ENCODE results near the gene VWA2.

DNA sequence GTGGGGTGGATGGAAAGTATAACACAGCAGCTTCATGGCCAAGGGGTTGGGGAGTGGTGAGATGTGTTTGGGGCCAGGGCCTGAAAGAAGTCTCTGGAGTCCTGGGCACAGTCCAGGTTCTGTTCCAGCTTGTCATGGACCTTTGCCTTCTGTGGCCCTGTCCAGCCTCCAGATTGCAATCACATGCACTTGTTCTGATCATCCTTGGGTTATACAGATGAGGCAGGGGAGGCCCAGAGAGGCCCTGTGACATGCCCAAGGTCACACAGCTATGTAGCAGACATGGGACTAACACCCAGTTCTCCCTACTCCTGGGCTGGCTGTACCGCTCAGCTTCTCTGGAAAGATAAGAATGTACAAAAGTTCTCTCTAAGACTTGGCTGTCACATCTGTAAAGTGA, 11.7 kb downstream of the VWA2 start:
- TF ChIP-seq, protein P1, sequence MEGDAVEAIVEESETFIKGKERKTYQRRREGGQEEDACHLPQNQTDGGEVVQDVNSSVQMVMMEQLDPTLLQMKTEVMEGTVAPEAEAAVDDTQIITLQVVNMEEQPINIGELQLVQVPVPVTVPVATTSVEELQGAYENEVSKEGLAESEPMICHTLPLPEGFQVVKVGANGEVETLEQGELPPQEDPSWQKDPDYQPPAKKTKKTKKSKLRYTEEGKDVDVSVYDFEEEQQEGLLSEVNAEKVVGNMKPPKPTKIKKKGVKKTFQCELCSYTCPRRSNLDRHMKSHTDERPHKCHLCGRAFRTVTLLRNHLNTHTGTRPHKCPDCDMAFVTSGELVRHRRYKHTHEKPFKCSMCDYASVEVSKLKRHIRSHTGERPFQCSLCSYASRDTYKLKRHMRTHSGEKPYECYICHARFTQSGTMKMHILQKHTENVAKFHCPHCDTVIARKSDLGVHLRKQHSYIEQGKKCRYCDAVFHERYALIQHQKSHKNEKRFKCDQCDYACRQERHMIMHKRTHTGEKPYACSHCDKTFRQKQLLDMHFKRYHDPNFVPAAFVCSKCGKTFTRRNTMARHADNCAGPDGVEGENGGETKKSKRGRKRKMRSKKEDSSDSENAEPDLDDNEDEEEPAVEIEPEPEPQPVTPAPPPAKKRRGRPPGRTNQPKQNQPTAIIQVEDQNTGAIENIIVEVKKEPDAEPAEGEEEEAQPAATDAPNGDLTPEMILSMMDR (conservative IDR thresholded peaks at IDR 0.05; ENCODE audit: low read depth, low read length), result no peak
- no peak for TF ChIP-seq MAZ (IDR thresholded peaks at IDR 0.05; ENCODE audit: borderline replicate concordance, low read depth, low read length)
- no peak for TF ChIP-seq NFE2L2 (IDR thresholded peaks at IDR 0.05; ENCODE audit: low read depth, low read length)
- no peak for TF ChIP-seq POLR2A (IDR thresholded peaks at IDR 0.05; ENCODE audit: low read depth, low read length)
- TF ChIP-seq MAFK (IDR thresholded peaks at IDR 0.05; ENCODE audit: low read depth, low read length), result no peak
- no peak for TF ChIP-seq RCOR1 (IDR thresholded peaks at IDR 0.05; ENCODE audit: insufficient replicate concordance, low read length)
- no peak for TF ChIP-seq MXI1 (IDR thresholded peaks at IDR 0.05; ENCODE audit: borderline replicate concordance, low read depth, low read length)
- TF ChIP-seq RAD21 (IDR thresholded peaks at IDR 0.05; ENCODE audit: low read length), result no peak
- TF ChIP-seq CEBPB (IDR thresholded peaks at IDR 0.05; ENCODE audit: low read depth, low read length), result no peak
- TF ChIP-seq, protein P2, sequence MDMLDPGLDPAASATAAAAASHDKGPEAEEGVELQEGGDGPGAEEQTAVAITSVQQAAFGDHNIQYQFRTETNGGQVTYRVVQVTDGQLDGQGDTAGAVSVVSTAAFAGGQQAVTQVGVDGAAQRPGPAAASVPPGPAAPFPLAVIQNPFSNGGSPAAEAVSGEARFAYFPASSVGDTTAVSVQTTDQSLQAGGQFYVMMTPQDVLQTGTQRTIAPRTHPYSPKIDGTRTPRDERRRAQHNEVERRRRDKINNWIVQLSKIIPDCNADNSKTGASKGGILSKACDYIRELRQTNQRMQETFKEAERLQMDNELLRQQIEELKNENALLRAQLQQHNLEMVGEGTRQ (IDR thresholded peaks at IDR 0.05; ENCODE audit: low read depth, low read length), result no peak
- no peak for TF ChIP-seq RFX5 (IDR thresholded peaks at IDR 0.05; ENCODE audit: low read depth, low read length)
- TF ChIP-seq CHD1 (IDR thresholded peaks at IDR 0.05; ENCODE audit: low read depth, low read length), result no peak
